Retinal pigment epithelial cell (primary cell): ENCODE measurements around the gene FILIP1.

Source experiments
- DNase-seq: peaks from one replicate; pipeline ENCODE4 v3.0.0-alpha.2; 2010; ENCODE audit warnings: low read depth
- H3K4me3 ChIP-seq: 2 replicates; pipeline ENCODE4 v1.5.1; 2011; ENCODE audit warnings: mild to moderate bottlenecking, low read length, control low read depth, moderate library complexity
- TF ChIP-seq, protein P1 (sequence below): conservative IDR thresholded peaks from 2 replicates; pipeline ENCODE4 v1.5.1; 2011; ENCODE audit warnings: low read depth, low read length, control low read depth, inconsistent platforms

The FILIP1 gene

GRCh38 chr6:75486850-75487518 is 6.6 kb downstream of the FILIP1 start:
- no peak for DNase-seq
- TF ChIP-seq, protein P1, sequence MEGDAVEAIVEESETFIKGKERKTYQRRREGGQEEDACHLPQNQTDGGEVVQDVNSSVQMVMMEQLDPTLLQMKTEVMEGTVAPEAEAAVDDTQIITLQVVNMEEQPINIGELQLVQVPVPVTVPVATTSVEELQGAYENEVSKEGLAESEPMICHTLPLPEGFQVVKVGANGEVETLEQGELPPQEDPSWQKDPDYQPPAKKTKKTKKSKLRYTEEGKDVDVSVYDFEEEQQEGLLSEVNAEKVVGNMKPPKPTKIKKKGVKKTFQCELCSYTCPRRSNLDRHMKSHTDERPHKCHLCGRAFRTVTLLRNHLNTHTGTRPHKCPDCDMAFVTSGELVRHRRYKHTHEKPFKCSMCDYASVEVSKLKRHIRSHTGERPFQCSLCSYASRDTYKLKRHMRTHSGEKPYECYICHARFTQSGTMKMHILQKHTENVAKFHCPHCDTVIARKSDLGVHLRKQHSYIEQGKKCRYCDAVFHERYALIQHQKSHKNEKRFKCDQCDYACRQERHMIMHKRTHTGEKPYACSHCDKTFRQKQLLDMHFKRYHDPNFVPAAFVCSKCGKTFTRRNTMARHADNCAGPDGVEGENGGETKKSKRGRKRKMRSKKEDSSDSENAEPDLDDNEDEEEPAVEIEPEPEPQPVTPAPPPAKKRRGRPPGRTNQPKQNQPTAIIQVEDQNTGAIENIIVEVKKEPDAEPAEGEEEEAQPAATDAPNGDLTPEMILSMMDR: no peak
- no peak overlapping the region for H3K4me3 ChIP-seq

DNA sequence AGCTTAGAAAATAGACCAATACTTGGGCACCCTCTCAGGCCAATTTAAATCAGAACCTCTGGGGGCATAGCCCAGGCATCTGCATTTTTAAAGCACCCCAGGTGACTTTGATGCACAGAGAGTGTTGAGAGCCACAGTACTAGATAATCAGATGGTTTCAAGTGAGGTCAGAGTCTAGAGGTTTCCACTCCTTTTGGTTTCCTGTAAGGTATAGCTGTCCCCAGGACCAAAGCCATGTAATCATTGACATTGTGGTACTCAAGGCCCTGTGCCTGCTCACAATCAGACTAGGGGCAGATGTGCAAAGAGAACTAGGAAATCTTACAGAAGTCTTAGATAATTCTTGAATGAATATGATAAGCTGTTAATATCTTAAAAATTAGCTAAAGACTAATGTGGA is 9.1 kb downstream of the FILIP1 start:
- TF ChIP-seq, protein P1: no peak
- no peak for DNase-seq
- no peak overlapping the region for H3K4me3 ChIP-seq

GRCh38 chr6:75483136-75483952 is 10.3 kb downstream of the FILIP1 start:
- TF ChIP-seq, protein P1: no peak
- H3K4me3 ChIP-seq: no peak overlapping the region
- DNase-seq: no peak

DNA sequence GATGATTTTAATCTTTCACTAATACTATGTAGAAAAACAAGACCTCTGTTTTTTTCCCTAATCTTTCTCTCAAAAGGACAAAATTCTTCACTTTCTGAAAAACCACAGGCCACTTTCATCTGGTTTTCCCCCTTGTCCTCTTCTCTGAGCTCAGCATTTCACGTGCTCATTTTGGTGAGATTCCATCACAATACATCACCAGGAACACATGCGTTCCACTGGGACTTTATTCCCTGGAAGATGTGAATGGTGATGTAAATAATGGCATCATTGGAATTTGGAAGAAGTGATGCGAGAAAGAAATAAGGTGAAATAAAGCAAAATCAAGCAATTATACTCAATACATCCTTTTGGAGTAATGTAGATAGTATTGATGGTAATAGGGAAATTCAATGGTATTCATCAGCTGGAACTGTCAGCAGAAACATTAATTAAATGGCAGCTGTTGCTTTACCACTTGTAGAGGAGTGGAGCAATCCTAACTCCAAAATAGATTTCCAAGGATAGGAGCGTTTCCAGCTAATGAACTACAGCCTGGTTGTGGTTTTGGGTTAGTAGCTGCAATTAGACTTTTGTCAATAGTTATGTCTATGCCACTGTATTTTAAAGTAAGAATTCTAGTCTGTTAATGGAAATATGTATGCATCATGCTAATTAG is 11.5 kb downstream of the FILIP1 start:
- TF ChIP-seq, protein P1: no peak
- H3K4me3 ChIP-seq: no peak overlapping the region
- no peak for DNase-seq

- TF ChIP-seq, protein P1: no peak
- no peak overlapping the region for H3K4me3 ChIP-seq
- DNase-seq: no peak
These were observed 12.2 kb downstream of the FILIP1 start for GRCh38 chr6:75481394-75481793.

GRCh38 chr6:75480425-75480824 is 13.2 kb downstream of the FILIP1 start:
- H3K4me3 ChIP-seq: no peak overlapping the region
- TF ChIP-seq, protein P1: no peak
- DNase-seq: no peak
